Activated T-helper 2 cell treated with anti-CD3 and anti-CD28 coated beads, Interferon-gamma antibody, Interleukin-2, Interleukin-4, amounts not matched to agents 10 μg/mL and 5 μg/mL and 100 μg/mL, durations not matched to agents 14 hours and 24 hours and 36 hours (primary cell): ENCODE measurements around the gene ROR1. TPM values are rescaled to one million over a fixed set of nuclear protein-coding genes. Genes with fewer than 3 reads are reported as not detected.
A peak's percentile ranks its signal among the peaks of the same experiment; 100 is the strongest.

ENCODE experiments used
- DNase-seq: peaks from one replicate; pipeline ENCODE4 v3.0.0; 2021; ENCODE audit warnings: low spot score
- H3K27ac Mint-ChIP-seq: one replicate; pipeline ENCODE4 v1.8.0; 2021; ENCODE audit warnings: mixed read lengths
- H3K27me3 Mint-ChIP-seq: one replicate; pipeline ENCODE4 v1.8.0; 2021; ENCODE audit warnings: low read depth, mixed read lengths
- H3K36me3 Mint-ChIP-seq: one replicate; pipeline ENCODE4 v1.8.0; 2021; ENCODE audit warnings: low read depth, mixed read lengths
- H3K4me1 Mint-ChIP-seq: one replicate; pipeline ENCODE4 v1.8.0; 2021; ENCODE audit warnings: low read depth, mixed read lengths
- H3K4me3 Mint-ChIP-seq: one replicate; pipeline ENCODE4 v1.8.0; 2021; ENCODE audit warnings: low read depth, mild to moderate bottlenecking, moderate library complexity, mixed read lengths
- H3K9me3 Mint-ChIP-seq: one replicate; pipeline ENCODE4 v1.8.0; 2021; ENCODE audit warnings: mixed read lengths
- intact Hi-C: fragments of 100-400 bp; cut with micrococcal nuclease; formaldehyde crosslinking; loops from one replicate; pipeline ENCODE4 v1.15.1; 2023
- total RNA-seq: library from RNA; stranded (reverse); gene quantifications from 2 replicates; pipeline ENCODE4 v1.2.3, GENCODE V29; 2022

ROR1 gene
- total RNA-seq, 1 donor from 2014 or later = 0.09 TPM

DNA sequence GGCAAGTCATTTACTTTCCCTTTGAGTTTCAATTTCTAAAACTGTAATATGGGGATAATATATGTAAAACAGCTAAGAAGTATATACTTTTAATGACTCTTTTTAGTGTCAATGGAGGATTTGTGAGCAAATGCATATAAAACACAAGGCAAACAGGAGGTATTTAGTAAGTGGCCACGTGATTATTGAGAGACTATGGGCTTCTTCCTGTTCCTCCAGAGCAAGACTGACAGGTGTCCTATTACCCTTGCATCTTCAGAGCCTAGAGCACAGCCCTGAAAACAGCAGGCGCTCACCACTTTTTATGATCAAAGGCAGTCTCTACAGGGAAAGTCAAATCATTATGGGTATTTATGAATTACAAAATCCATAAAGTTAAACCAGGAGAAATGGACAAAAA is 941 bp upstream of the ROR1 start:
- Mint-ChIP-seq H3K4me3 (peak overlapping the region; percentile 84), H3K27ac (no peak overlapping the region), H3K36me3 (no peaks in the 10 kb centered on the region), H3K9me3 (no peaks in the 10 kb centered on the region), H3K4me1 (peaks cover 16% of the 10 kb centered on the region), H3K27me3 (peaks cover 63% of the 10 kb centered on the region)
- intact Hi-C loops = loop anchor here (5.0 kb wide), 1 partner anchor 474 kb away; no protein-coding TSS in a partner anchor
- no peak for DNase-seq

DNA sequence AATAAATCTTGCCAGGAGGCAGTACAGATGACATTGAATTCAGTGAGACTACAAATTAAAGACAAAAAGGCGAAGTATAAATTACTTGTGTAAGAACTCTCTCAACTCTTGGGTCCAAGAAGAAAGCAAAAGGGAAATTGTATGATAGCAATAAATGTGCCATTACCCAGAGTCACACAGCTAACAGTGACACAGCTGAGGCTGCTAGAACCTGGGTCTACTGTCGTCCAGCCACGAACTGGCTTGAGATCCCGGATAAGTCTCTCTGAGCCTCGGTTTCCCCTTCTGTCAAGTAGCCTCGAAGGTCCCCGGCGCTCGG is 362 bp upstream of the ROR1 start:
- no peak for DNase-seq
- Mint-ChIP-seq H3K4me1 (peaks cover 16% of the 10 kb centered on the region), H3K36me3 (no peaks in the 10 kb centered on the region), H3K9me3 (no peaks in the 10 kb centered on the region), H3K27ac (no peak overlapping the region), H3K27me3 (peaks cover 64% of the 10 kb centered on the region), H3K4me3 (peak overlapping the region; percentile 84)
- intact Hi-C loops = loop anchor here (5.0 kb wide), 1 partner anchor 474 kb away; no protein-coding TSS in a partner anchor

DNA sequence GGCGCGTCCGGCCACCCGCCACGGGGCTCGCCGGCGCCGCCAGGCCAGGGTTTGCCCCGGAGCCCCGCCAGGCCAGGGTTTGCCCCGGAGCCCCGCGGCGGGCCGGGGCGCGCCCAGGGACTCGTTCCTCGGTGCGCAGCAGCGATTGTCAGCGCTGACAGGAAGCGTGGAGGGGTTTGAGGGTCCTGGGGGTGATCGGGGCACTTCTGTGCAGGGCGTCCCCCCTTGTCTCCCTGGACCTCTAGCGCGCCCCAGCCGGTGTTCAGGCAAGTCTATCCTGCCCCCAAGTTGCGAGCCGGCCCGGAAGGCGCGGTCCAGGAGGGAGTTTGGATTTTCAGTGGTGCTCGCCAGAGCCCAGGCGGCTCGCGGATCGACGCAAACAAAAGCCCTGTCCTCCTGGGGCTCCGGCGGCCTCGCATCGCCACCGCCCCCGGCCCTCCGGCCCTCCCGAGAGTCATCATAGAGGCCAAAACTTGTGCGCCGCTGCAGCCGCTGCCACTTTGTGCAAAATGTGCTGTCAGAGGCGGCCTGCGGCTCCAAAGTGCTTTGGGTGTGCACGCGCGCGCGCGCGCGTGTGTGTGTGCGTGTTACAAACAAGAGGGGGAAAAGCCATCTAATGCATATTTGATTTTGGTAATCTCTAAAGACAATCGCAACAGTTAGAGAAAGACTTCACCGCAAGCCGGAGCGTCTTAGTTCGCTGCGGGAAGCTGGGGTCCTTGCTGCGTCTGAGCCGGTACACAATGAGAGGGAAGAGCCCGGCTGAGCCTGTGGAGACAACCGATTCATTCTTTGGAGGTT is 1.0 kb downstream of the ROR1 start:
- Mint-ChIP-seq H3K4me3 (peak overlapping the region; percentile 58), H3K27me3 (peaks cover 70% of the 10 kb centered on the region), H3K36me3 (no peaks in the 10 kb centered on the region), H3K27ac (no peak overlapping the region), H3K4me1 (peaks cover 16% of the 10 kb centered on the region), H3K9me3 (no peaks in the 10 kb centered on the region)
- intact Hi-C loops = loop anchor here (5.0 kb wide), 1 partner anchor 472 kb away; no protein-coding TSS in a partner anchor
- DNase-seq = no peak

DNA sequence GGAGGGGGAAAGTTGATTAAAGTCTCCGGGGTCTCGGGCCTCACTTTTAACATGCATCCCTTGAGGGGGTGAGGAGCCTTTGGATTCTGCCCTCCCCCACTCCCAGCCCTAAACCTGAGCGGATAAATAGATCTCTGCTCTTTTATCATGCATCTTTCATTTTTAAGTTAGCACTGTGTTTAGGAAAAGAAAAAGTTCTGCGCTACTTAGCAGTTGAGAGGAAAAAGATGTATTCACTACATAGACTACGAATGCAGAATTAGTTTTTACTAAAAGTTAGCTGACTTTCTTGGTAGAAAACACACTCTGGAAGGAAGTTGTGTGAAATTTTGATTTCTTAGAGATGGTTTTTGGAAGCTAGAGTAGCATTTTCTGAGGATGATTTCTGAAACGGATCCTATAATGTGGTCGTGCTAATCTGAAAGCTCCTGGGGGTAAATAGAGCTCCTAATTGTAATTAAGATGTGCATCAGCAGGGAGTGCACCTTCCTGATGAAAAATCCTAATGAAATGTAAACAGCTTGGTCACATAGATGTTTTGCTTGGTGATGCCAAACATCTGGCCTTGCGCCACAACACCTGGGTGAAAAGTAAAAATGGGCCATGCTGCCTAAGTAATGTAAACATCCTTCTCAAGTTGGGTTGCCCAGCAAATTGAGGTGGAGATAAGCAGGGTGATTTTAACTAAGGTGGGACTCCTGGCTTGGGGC is 1.8 kb downstream of the ROR1 start:
- intact Hi-C loops = no loop called here
- Mint-ChIP-seq H3K4me3 (peak overlapping the region; percentile 50), H3K4me1 (peaks cover 16% of the 10 kb centered on the region), H3K27ac (no peak overlapping the region), H3K36me3 (no peaks in the 10 kb centered on the region), H3K27me3 (peaks cover 71% of the 10 kb centered on the region), H3K9me3 (no peaks in the 10 kb centered on the region)
- no peak for DNase-seq

DNA sequence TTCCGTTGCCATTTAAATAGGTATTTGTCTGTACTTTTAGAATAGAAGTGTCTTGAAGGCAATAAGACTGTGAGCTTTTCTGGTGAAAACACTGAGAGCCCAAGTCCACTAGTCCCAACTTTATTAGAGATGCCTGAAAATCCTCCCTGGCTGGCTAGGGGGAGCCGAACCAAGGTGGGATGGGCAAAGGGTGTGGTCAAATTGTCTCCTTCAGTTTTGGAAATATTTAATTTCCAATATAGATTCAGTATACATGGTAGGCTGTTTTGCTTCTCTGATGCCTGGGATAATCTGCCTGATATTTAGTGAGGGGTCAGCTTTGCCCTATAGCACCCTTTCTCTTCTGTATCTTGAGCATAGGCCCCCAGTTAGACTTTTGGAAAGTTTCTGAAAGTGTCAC is 3.5 kb downstream of the ROR1 start:
- no peak overlapping the region for H3K27ac Mint-ChIP-seq
- peaks cover 16% of the 10 kb centered on the region for H3K4me1 Mint-ChIP-seq
- intact Hi-C loops = no loop called here
- no peaks in the 10 kb centered on the region for H3K36me3 Mint-ChIP-seq
- peaks cover 68% of the 10 kb centered on the region for H3K27me3 Mint-ChIP-seq
- H3K9me3 Mint-ChIP-seq = no peaks in the 10 kb centered on the region
- H3K4me3 Mint-ChIP-seq = no peak overlapping the region
- no peak for DNase-seq

DNA sequence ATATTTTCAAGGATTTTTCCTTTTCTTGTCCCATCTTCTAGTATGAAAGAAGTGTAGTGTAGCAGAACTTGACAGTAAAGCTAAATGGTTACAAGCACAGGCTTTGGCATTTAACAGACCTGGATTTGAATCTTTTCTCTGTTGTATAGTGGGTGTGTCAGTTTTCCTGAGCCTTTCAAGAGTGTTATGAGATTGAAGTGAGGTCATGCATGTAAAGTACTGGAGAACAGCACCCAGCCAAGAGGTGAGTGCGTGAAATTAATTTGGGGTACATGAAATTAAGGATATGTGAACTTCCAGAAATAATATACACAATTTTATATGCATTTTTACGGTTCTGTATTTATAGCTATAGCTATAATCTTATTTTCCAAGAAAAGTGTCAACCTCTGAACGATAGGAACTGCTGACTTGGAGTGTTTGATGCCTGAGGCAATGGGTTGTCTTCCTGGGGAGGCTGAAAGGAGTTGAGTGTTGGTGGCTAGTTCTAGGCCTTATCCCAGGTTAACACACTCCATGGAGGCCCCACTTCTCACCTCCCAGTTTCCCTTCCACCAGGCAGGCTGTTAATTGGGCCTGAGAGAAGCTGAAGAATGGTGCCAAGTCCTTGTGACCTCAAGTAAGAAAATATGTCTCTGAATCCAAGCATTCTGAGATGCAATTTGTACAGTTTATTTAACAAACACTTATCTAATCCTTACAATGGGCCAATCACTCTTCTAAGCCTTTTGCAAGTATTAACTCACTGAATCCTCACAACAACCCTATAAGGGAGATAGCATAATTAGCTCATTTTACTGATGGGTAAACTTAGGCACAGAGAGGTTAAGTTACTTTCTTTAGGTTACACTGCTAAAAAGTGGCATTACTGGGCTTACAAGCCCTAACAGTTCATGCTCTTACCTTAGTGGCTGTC is 4.4 kb downstream of the ROR1 start:
- H3K27me3 Mint-ChIP-seq = peaks cover 65% of the 10 kb centered on the region
- no peaks in the 10 kb centered on the region for H3K9me3 Mint-ChIP-seq
- no peaks in the 10 kb centered on the region for H3K36me3 Mint-ChIP-seq
- no peak for DNase-seq
- no peak overlapping the region for H3K4me3 Mint-ChIP-seq
- intact Hi-C loops = no loop called here
- H3K4me1 Mint-ChIP-seq = peaks cover 9% of the 10 kb centered on the region
- H3K27ac Mint-ChIP-seq = no peak overlapping the region

DNA sequence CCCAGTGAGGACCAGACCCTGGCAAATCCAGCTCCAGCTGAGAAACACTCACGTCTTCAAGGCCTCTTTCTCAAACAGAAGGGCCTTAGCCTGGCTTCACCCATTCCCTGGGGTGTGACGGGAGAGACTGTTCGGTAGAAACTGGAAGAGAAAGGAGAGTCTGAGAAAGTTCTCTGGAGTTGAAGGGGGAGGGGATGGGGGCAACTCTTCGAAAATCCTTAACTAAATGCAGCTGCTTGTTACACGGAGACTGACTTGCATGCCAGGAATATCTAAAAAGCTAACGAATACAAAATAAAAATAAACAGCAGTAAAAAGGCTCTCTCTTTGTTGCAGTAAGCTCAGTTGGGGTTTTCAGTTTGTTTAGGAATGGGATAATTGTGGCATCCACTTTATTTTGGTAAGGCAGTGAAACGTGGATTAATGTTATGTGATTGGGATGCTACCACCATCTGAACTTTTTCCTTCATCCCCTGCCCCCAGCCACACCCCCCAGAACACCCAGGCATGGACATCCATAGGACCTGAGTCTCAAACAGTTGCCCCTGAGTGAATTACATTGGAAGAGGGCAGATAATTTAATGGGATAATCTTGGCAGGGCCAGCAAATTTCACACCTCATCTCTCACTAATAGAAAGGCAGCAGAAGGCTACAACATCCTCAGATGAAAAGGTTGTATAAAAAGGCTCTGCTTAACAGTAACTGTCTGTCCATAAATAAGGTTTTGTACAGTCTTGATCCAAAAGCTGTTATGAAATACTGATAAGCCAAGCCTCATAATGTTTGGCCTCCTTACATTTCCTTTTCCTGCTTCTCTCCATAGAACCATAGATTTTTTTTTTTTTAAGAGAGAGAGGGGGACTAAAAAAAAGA is 5.8 kb downstream of the ROR1 start:
- no peak for DNase-seq
- intact Hi-C loops = no loop called here
- Mint-ChIP-seq H3K9me3 (no peaks in the 10 kb centered on the region), H3K36me3 (no peaks in the 10 kb centered on the region), H3K4me3 (no peak overlapping the region), H3K4me1 (peaks cover 4% of the 10 kb centered on the region), H3K27me3 (peaks cover 61% of the 10 kb centered on the region), H3K27ac (no peak overlapping the region)

DNA sequence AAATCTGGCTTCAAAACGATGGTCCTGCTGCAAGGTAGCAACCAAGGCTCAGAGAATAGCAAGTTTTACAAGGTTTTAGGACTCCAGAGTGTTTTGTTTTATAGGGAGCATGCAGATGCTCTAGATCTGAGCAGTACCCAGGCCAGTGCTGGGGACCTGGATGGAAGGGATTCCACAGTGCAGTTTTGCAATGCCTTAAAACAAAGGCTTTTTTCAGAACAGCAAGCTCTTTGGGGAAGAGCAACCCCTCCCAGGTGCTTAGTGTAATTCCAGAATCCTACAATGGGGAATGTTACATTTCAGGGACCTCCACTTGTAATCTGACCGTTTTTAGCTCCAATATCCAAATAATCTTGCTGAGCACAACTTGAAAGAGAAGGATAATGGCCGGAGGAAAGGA is 6.7 kb downstream of the ROR1 start:
- no peaks in the 10 kb centered on the region for H3K9me3 Mint-ChIP-seq
- no peaks in the 10 kb centered on the region for H3K4me1 Mint-ChIP-seq
- H3K27me3 Mint-ChIP-seq = peaks cover 52% of the 10 kb centered on the region
- no peak overlapping the region for H3K4me3 Mint-ChIP-seq
- intact Hi-C loops = no loop called here
- no peaks in the 10 kb centered on the region for H3K36me3 Mint-ChIP-seq
- DNase-seq = no peak
- H3K27ac Mint-ChIP-seq = no peak overlapping the region

DNA sequence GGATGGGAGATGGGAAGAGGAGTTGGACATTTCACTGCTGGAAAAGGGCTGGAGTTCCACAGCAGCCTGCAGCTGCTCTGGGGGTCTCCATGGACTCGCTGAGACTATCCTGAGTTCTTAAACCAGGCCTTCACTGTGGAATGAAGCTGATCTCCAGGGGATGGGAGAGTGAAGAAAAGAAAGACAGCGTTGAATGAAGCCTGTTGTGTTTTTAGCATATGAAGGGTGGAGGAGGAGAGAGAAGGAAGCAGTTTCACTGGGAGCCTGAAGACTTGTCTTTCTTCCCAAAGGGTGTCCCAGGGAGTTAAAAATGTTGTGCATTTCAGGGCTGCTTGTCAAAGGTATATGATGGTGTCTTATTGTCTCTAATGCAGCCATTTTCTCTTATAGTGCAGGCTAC is 9.2 kb downstream of the ROR1 start:
- Mint-ChIP-seq H3K36me3 (no peaks in the 10 kb centered on the region), H3K27ac (no peak overlapping the region), H3K4me1 (no peaks in the 10 kb centered on the region), H3K9me3 (no peaks in the 10 kb centered on the region), H3K27me3 (peaks cover 29% of the 10 kb centered on the region), H3K4me3 (no peak overlapping the region)
- no peak for DNase-seq
- intact Hi-C loops = no loop called here

DNA sequence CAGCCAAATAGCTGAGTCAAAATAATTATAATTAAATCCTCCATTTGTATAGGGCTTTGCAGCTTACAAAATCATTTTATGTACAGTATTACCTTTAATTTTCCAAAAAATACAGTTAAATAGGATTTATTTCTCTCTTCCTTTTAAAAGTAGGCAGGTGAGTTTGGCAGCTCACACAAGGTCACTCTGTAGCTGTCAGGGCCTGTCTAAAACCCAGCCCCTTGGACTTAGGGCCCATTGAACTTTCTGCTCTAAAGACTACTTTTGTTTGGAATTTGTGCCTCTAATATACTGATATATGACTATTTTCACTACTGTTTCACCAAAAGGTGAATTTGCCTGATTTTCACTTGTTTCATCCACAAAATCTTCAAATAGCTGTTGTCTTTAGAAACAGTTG is 10.3 kb downstream of the ROR1 start:
- intact Hi-C loops = no loop called here
- DNase-seq = no peak
- Mint-ChIP-seq H3K27me3 (peaks cover 26% of the 10 kb centered on the region), H3K27ac (no peak overlapping the region), H3K4me1 (no peaks in the 10 kb centered on the region), H3K36me3 (no peaks in the 10 kb centered on the region), H3K9me3 (no peaks in the 10 kb centered on the region), H3K4me3 (no peak overlapping the region)

DNA sequence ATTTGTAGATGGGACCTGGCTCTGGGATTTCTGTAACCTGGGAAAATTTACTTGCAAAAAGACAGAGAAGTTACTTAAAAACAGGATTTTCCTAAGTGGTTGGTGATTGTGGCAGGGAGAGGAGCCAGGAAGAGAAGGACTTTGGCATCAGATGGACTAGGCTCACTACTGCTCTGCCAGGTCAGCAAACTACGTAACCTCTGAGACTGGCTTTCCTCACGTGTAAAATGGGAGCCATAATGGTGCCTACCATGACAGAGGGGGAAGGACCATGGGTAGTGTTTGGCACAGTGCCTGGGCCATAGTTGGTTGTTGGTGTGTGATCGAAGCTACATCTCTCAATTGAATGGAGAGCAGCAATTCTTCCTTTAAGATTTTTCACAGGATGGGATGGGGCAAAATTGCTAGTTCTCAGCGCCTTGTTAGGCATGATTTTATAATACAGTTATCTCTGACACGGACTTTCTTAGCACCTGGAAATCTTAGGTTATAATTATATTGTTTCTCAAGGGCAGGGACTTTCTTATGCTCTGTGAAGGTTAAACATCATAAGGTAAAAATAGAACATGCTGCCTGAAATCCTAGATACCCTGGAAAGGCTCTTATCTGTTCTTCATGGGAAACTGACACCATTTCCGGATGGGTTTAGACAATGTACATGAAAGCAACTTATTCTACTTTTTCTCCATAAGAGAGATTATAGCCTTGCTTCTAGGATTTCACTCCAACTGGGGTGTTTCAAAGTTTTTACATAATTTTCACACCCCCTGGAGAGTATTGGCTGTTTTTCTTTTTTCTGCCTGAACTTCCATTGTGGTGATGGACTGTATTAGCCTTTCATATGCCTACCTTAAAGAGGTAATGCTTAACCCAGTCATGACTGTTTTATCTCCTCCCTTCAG is 10.9 kb downstream of the ROR1 start:
- Mint-ChIP-seq H3K9me3 (no peaks in the 10 kb centered on the region), H3K27ac (no peak overlapping the region), H3K4me1 (no peaks in the 10 kb centered on the region), H3K27me3 (peaks cover 21% of the 10 kb centered on the region), H3K36me3 (no peaks in the 10 kb centered on the region), H3K4me3 (no peak overlapping the region)
- no peak for DNase-seq
- intact Hi-C loops = no loop called here
